B cell (primary cell): ENCODE results near the gene PIK3CB. TPM values are rescaled to one million over a fixed set of nuclear protein-coding genes. Genes with fewer than 3 reads are reported as not detected.

Source experiments
- ATAC-seq: fragments of 200-7000 bp; cut with Tn5 transposase; one replicate; pipeline ENCODE4 v1.10.0; 2021; ENCODE audit warnings: low read depth, mild to moderate bottlenecking, moderate number of reproducible peaks, moderate library complexity
- CTCF ChIA-PET: fragments of 350-600 bp; sonication (Branson Sonifier 250); formaldehyde crosslinking; loops from one replicate; lab custom pipeline; 2021; ENCODE audit warnings: antibody characterized with exemption, inconsistent platforms; lab: Charles Lee
- POLR2A ChIA-PET: fragments of 350-600 bp; sonication (Branson Sonifier 250); formaldehyde crosslinking; loops from one replicate; lab custom pipeline; 2021; ENCODE audit warnings: antibody characterized with exemption; lab: Charles Lee
- DNase-seq: peaks from one replicate; pipeline ENCODE4 v3.0.0; 2013
- H2AFZ ChIP-seq: 2 replicates; pipeline ENCODE4 v1.6.1; 2012; ENCODE audit warnings: mild to moderate bottlenecking, low read depth, low read length; ENCODE audit not compliant: insufficient read depth, poor library complexity, severe bottlenecking
- H3K27ac ChIP-seq, 2 donors: 1 replicate in 1 of 2; 2 replicates in 1 of 2; pipeline ENCODE4 v1.5.1; 2012 to 2013; ENCODE audit warnings: low read length in 2 of 2, mild to moderate bottlenecking in 2 of 2, moderate library complexity in 1 of 2
- H3K27me3 ChIP-seq, 4 experiments: fragments of 200-600 bp in 1 of 4; sonication (generic) in 1 of 4; replicated peaks in 1 of 4; 1 replicate in 2 of 4; 2 replicates in 2 of 4; pipeline versions ENCODE4 v1.6.1 to v1.7.0; 2013 to 2016; ENCODE audit warnings: low read length in 3 of 4, mild to moderate bottlenecking in 2 of 4, mixed read lengths in 1 of 4, moderate library complexity in 1 of 4; ENCODE audit not compliant: insufficient read depth in 4 of 4, control insufficient read depth in 3 of 4; ENCODE audit errors: control extremely low read depth in 1 of 4
- H3K36me3 ChIP-seq, 2 experiments: replicated peaks in 1 of 2; 1 replicate in 1 of 2; 2 replicates in 1 of 2; pipeline versions ENCODE4 v1.6.1 to v1.7.1; 2013; ENCODE audit warnings: low read length in 1 of 2; ENCODE audit not compliant: insufficient read depth in 2 of 2, control insufficient read depth in 1 of 2; ENCODE audit errors: control extremely low read depth in 1 of 2, extremely low read depth in 1 of 2
- H3K4me1 ChIP-seq, 2 donors: fragments of 200-600 bp in 1 of 2; sonication (generic) in 1 of 2; 1 replicate in 1 of 2; 2 replicates in 1 of 2; pipeline versions ENCODE4 v1.5.1 to v1.6.1; 2013 to 2017; ENCODE audit warnings: low read length in 2 of 2; ENCODE audit not compliant: control insufficient read depth in 2 of 2, insufficient read depth in 2 of 2
- H3K4me2 ChIP-seq: replicated peaks from 2 replicates; pipeline ENCODE3; 2012; ENCODE audit warnings: mild to moderate bottlenecking, low read depth, low read length; ENCODE audit not compliant: poor library complexity, severe bottlenecking
- H3K4me3 ChIP-seq, 5 experiments: fragments of 200-600 bp in 1 of 5; sonication (generic) in 1 of 5; 1 replicate in 3 of 5; 2 replicates in 2 of 5; pipeline versions ENCODE4 v1.5.1 to v1.7.0; 2011 to 2016; ENCODE audit warnings: low read length in 4 of 5, mild to moderate bottlenecking in 4 of 5, low read depth in 2 of 5, control low read depth in 1 of 5, moderate library complexity in 1 of 5; ENCODE audit not compliant: insufficient read depth in 1 of 5; ENCODE audit errors: control extremely low read depth in 1 of 5, extremely low read depth in 1 of 5
- H3K79me2 ChIP-seq: fragments of 200-600 bp; sonication (generic); one replicate; pipeline ENCODE4 v1.6.0; 2016; ENCODE audit warnings: low read length; ENCODE audit not compliant: control insufficient read depth, insufficient read depth
- H3K9ac ChIP-seq: fragments of 200-600 bp; sonication (generic); 2 replicates; pipeline ENCODE4 v1.6.1; 2017; ENCODE audit warnings: mild to moderate bottlenecking, low read length, moderate library complexity
- H3K9me3 ChIP-seq, 3 donors: one replicate each; pipeline versions ENCODE4 v1.6.1 to v1.7.1; 2013; ENCODE audit warnings: low read length in 2 of 3; ENCODE audit not compliant: control insufficient read depth in 2 of 3, insufficient read depth in 1 of 3; ENCODE audit errors: control extremely low read depth in 1 of 3
- H4K20me1 ChIP-seq: 2 replicates; pipeline ENCODE4 v1.6.0; 2012; ENCODE audit warnings: mild to moderate bottlenecking, low read length; ENCODE audit not compliant: insufficient read depth, control insufficient read depth, poor library complexity, severe bottlenecking
- H3K27ac Mint-ChIP-seq: one replicate; pipeline ENCODE4 v1.8.0; 2021; ENCODE audit warnings: mixed read lengths
- H3K27me3 Mint-ChIP-seq: one replicate; pipeline ENCODE4 v1.8.0; 2021; ENCODE audit warnings: mixed read lengths
- H3K4me1 Mint-ChIP-seq: one replicate; pipeline ENCODE4 v1.8.0; 2021; ENCODE audit warnings: mixed read lengths
- H3K4me3 Mint-ChIP-seq: one replicate; pipeline ENCODE4 v1.8.0; 2021; ENCODE audit warnings: mixed read lengths
- H3K9me3 Mint-ChIP-seq: one replicate; pipeline ENCODE4 v1.8.0; 2022; ENCODE audit warnings: mixed read lengths; ENCODE audit not compliant: insufficient read depth
- EZH2 ChIP-seq: IDR thresholded peaks from 2 replicates; pipeline ENCODE4 v1.6.1; 2012; ENCODE audit warnings: borderline replicate concordance, low read depth, mild to moderate bottlenecking, moderate library complexity, low read length; ENCODE audit not compliant: insufficient read depth, poor library complexity, severe bottlenecking
- WGBS: methylation state at CpG from one replicate; pipeline ENCODE4 v1.1.5; 2013; ENCODE audit warnings: missing lambda C conversion rate; ENCODE audit not compliant: insufficient coverage; 5-methylcytosine and 5-hydroxymethylcytosine counted together
- intact Hi-C: fragments of 100-400 bp; cut with micrococcal nuclease; formaldehyde crosslinking; loops from one replicate; pipeline ENCODE4 v1.10.0; 2022
- polyA plus RNA-seq: library from polyadenylated mRNA; depleted of rRNA; stranded (reverse); fragments of >200 nt; gene quantifications from 2 replicates; pipeline ENCODE4 v1.2.3, GENCODE V29; 2012
- total RNA-seq, 2 donors: library from RNA; stranded (reverse); fragments of 120-200 nt in 1 of 2; gene quantifications; 1 replicate in 1 of 2; 2 replicates in 1 of 2; pipeline versions ENCODE4 v1.2.3 to v1.2.4, GENCODE V29; 2013 to 2022
- TF ChIP-seq, protein P1 (sequence below): fragments of 200-600 bp; IDR thresholded peaks from one replicate; pipeline ENCODE4 v1.8.0; 2022; ENCODE audit warnings: antibody characterized with exemption, mild to moderate bottlenecking

PIK3CB gene
- total and polyA plus RNA-seq, 2 donors (not counting 1 experiment from before 2014, with no cell fraction given): 3.6 to 29.4 TPM

DNA sequence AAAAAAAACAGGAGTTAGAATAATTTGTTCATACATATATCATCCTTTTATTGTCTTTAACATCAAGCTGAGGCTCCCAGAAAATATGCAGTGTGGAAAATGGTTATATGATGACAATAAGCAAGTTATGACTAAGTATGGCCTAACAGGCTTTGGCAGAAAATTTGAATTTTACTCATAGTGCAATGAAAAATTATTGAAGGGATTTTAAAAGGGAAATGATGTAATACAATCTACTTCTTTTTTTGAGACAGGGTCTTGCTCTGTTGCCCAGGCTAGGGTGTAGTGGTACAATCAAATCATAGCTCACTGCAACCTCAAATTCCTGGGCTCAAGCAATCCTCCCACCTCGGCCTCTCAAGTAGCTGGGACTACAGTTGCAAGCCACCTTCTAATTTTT lies 147.5 kb downstream of the PIK3CB start:
- peaks cover 23% of the 10 kb centered on the region for H3K4me1 Mint-ChIP-seq
- H3K79me2 ChIP-seq: no peaks in the 10 kb centered on the region
- no peaks in the 10 kb centered on the region for H3K27me3 Mint-ChIP-seq
- no peaks in the 10 kb centered on the region for H3K27me3 ChIP-seq
- H4K20me1 ChIP-seq: no peaks in the 10 kb centered on the region
- no CpG with 5 or more reads among the region's 1 CpG for WGBS
- H3K4me3 ChIP-seq: no peak overlapping the region
- H3K9me3 Mint-ChIP-seq: no peaks in the 10 kb centered on the region
- no peak for ATAC-seq
- H3K4me1 ChIP-seq: peaks cover 19 to 23% of the 10 kb centered on the region in 2 donors
- DNase-seq: no peak
- no peak for TF ChIP-seq EZH2
- TF ChIP-seq, protein P1, sequence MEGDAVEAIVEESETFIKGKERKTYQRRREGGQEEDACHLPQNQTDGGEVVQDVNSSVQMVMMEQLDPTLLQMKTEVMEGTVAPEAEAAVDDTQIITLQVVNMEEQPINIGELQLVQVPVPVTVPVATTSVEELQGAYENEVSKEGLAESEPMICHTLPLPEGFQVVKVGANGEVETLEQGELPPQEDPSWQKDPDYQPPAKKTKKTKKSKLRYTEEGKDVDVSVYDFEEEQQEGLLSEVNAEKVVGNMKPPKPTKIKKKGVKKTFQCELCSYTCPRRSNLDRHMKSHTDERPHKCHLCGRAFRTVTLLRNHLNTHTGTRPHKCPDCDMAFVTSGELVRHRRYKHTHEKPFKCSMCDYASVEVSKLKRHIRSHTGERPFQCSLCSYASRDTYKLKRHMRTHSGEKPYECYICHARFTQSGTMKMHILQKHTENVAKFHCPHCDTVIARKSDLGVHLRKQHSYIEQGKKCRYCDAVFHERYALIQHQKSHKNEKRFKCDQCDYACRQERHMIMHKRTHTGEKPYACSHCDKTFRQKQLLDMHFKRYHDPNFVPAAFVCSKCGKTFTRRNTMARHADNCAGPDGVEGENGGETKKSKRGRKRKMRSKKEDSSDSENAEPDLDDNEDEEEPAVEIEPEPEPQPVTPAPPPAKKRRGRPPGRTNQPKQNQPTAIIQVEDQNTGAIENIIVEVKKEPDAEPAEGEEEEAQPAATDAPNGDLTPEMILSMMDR: no peak
- no peak overlapping the region for H3K27ac Mint-ChIP-seq
- H3K27ac ChIP-seq: no peak overlapping the region
- H3K4me2 ChIP-seq: peak overlapping the region; percentile 9
- intact Hi-C loops: loop anchor here (10.0 kb wide), 1 partner anchor 72 kb away; no protein-coding TSS in a partner anchor
- no peak overlapping the region for H2AFZ ChIP-seq
- CTCF ChIA-PET: interaction anchor here (0.8 to 5.0 kb wide), 3 partner anchors 8 to 229 kb away, joined by 3 to 56 read pairs (median 3); no protein-coding TSS in a partner anchor
- peaks cover 2 to 3% of the 10 kb centered on the region in 2 experiments for H3K36me3 ChIP-seq
- POLR2A ChIA-PET: no interaction called here
- H3K9me3 ChIP-seq: no peaks in the 10 kb centered on the region
- peak overlapping the region; percentile 50 for H3K4me3 Mint-ChIP-seq
- no peak overlapping the region for H3K9ac ChIP-seq

DNA sequence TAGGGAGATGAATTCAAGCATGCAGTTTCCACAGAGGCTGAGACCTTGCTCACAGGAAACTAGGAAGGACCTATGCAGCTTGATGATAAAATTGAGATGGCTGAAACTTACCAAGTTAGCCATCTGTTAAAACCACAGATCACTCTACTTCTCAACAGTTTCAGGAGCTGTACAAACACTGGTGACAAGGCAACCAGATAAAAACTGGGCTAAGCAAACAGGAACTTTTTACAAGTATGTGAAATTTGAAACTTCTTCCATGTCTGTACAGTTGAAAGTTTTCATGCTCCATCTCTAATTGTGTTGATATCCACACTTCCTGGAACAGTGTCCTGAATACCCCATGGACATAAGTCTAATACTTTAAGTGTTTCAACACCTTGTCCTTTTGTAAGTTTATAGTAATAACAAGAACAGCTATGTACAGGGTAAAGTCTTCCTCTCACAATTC lies 147.9 kb downstream of the PIK3CB start:
- H4K20me1 ChIP-seq: no peaks in the 10 kb centered on the region
- Mint-ChIP-seq H3K4me3 (peak overlapping the region; percentile 50), H3K9me3 (no peaks in the 10 kb centered on the region), H3K27me3 (no peaks in the 10 kb centered on the region), H3K27ac (no peak overlapping the region), H3K4me1 (peaks cover 23% of the 10 kb centered on the region)
- peaks cover 2 to 3% of the 10 kb centered on the region in 2 experiments for H3K36me3 ChIP-seq
- H2AFZ ChIP-seq: no peak overlapping the region
- no peaks in the 10 kb centered on the region for H3K27me3 ChIP-seq
- POLR2A ChIA-PET: no interaction called here
- intact Hi-C loops: loop anchor here (10.0 kb wide), 1 partner anchor 72 kb away; no protein-coding TSS in a partner anchor
- peak; percentile 17 for DNase-seq
- peak overlapping the region; percentile 6 for H3K9ac ChIP-seq
- H3K4me3 ChIP-seq: no peak overlapping the region
- TF ChIP-seq EZH2: no peak
- TF ChIP-seq, protein P1: no peak
- no peaks in the 10 kb centered on the region for H3K9me3 ChIP-seq
- no peaks in the 10 kb centered on the region for H3K79me2 ChIP-seq
- H3K4me2 ChIP-seq: peak overlapping the region; percentile 9
- H3K4me1 ChIP-seq: peaks cover 19 to 23% of the 10 kb centered on the region in 2 donors
- CTCF ChIA-PET: interaction anchor here (1.3 to 5.0 kb wide), 2 partner anchors 8 to 229 kb away, joined by 3 to 56 read pairs; no protein-coding TSS in a partner anchor
- peak; percentile 28 for ATAC-seq
- H3K27ac ChIP-seq: no peak overlapping the region
